Mammary epithelial cell (primary cell): ENCODE measurements around the gene RBM44.

ENCODE experiments used
- CTCF ChIP-seq, 2 donors: IDR thresholded peaks in 1 of 2; conservative IDR thresholded peaks in 1 of 2; 2 replicates each; pipeline ENCODE4 v1.5.1; 2011 to 2012; ENCODE audit warnings: inconsistent platforms in 2 of 2, low read length in 2 of 2, mild to moderate bottlenecking in 2 of 2, control low read depth in 1 of 2, low read depth in 1 of 2; ENCODE audit not compliant: insufficient read depth in 1 of 2; ENCODE audit errors: extremely low read depth in 1 of 2
- EZH2 ChIP-seq: IDR thresholded peaks from 2 replicates; pipeline ENCODE4 v1.6.1; 2012; ENCODE audit warnings: low read length, inconsistent platforms, borderline replicate concordance

GRCh38 chr2:237765875-237766274 is 32.7 kb upstream of the RBM44 start:
- TF ChIP-seq CTCF (conservative IDR thresholded peaks at IDR 0.05 in 1 of 2, IDR thresholded peaks at IDR 0.05 in 1 of 2; ENCODE audit: extremely low read depth in 1 of 2, insufficient read depth in 1 of 2, low read depth in 1 of 2, low read length in 2 of 2) (no peak), EZH2 (no peak)
